ENCODE results near the gene TTC21A.
"Not testable (repeated sequence)": the region's sequence is repeated elsewhere in the genome, so short reads cannot be mapped to it uniquely, and the experiment has no call there.

Gene TTC21A

DNA sequence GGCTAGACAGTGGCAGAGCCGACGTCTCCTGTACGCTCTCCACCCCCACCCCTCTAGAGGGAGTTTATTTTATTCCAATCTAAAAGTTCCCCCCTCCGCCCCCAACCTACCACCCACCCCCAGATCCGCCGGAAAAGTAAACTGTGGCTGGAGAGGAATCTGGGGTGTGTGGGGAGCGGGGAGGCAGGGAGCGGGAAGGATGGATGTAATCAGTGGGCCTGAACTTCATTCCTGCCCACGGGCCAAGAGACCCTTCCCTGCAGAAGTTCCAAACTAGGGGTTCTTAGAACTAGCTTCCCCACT is 46.4 kb downstream of the TTC21A start:
- DNase-seq = no peak

DNA sequence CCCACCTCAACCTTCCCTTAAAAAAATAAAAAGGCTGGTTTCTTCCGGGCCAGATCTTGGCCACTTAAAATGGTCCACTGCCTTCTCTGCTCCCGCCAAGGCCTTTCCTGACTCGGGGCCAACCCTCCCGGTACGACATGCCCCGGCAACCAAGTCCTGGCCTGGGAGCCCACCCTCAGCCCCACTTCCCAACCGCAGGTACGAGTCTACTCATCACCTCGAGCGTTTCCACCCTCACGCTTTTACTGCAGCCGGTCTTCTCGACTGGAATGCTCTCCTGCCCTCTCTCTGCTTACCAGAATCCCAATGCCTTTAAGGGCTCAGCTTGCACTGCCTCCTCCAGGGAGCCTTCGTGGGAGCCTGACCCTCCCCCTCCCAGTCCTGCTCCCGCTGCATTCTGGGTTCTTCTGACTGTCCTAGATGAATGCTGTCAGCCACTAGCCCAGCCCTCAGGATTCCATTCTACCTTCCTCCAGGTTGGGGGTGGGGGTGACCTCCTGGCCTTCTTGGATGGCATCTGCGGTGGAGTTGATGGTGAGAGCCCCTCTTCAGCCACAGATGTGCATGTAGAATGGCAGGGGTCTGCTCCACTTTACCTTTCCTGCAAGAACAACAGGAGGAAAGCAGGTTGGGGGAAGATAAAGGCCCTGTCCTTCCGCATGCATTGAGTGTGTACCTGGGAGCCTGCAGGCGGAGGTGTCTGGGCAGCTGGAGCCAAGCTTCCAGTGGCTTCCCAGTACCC is 47.0 kb downstream of the TTC21A start:
- no peak for DNase-seq

DNA sequence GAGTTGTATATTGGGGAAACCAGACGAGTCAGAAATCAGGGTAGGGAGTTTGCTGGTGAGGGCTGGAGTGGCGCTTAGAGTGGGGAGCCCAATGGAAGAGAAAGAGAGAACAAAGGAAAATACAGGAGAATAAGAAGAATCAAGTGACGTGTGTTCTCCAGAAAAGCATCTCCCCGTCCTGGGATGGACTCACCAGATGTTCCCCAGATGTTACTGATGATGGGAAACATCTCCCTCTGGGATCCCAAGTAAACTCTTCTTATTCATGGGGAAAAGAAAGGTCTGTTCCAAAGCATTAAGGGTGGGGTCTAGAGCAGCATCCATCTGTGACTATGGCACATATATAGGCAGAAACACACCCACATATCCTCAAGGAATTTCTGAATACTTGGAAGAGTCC is 48.9 kb downstream of the TTC21A start:
- DNase-seq = no peak

DNA sequence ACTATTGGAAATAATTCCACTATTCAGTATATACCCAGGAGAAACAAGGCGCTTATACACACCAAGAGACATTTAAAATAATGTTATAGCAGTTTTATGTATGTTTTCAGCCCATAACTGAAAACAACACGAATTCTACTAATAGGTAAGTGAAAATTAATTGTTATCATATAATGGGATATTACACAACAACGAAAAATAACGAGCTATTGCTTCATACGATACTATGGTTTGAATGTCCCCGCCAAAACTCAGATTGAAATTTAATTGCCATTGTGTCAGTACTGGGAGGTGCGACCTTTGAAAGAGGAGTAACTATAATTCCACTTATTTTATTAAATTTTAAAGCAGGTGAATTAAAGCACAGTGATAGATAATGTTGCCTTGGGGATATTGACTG is 49.9 kb downstream of the TTC21A start:
- no peak for DNase-seq

DNA sequence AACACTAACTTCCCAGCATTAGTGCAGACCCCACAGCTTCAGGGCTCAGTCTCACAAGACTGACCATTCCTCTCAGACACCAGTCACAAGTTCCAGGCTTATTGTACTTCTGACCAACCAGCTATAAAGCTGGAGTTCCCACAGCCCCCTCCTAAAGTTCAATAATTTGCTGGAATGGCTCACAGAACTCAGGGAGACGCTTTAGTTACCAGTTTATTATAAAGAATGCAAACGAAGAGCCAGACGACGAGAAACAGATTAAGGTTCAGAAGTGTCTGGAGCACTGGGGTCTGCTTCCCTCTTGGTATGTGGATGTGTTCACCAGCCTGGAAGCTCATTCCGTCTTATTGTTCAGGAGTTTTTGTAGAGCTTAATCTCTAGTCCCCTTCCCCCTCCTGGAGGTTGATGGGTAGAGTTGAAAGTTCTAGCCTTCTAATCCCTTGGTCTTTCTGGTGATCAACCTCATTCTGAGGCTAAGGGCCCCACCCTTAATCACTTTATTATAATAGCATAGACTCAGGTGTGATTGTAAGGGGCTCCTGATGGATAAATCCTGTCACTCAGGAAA is 50.8 kb downstream of the TTC21A start:
- DNase-seq = no peak

GRCh38 chr3:39164414-39164813 is 56.9 kb downstream of the TTC21A start:
- DNase-seq = no peak

DNA sequence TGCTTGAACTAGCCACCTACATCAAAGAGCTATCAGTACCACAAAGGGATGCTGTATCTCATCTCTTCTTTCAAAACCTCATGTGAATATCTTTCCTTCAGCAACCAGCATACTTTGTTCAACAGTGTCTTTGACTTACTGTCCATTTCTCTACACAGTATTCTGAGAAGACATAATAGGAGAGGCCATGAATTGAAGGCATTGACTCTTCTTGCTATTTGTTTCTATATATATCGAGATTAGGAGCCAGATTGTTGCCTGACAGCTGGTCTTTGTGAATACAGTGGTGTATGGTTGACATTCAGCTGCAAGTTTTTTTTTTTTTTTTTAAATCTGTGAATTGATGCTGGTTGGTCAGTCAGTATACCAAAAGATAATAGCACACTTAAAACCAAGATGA is 58.0 kb downstream of the TTC21A start:
- DNase-seq = no peak

DNA sequence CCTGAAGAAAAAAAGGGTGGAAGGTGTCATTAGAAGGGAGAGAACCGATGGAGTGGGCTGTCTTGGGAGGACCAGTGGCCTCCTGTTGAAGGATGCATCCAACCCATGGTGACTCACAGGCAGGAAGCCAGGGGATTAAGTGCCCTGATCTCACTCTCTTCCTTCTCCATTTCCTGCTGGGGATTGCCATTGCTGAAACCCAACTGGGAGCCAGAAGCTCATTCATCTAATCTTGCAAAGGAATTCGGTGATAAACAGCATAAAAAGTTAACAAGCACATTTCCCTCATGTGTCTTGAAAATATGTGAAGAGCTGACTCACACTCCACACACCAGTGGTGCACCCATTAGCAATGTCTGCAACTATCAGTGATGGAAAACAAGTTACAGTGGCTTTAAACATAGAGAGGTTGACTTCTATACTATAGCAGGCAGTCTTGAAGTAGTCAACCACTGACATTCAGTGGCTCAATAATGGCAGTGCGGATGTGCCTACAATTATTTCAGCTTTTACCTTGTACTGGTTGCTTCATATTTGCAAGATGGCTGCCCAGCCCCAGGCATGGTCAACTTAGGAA is 58.7 kb downstream of the TTC21A start:
- no peak for DNase-seq

GRCh38 chr3:39166932-39167532 is 59.6 kb downstream of the TTC21A start:
- DNase-seq = no peak

DNA sequence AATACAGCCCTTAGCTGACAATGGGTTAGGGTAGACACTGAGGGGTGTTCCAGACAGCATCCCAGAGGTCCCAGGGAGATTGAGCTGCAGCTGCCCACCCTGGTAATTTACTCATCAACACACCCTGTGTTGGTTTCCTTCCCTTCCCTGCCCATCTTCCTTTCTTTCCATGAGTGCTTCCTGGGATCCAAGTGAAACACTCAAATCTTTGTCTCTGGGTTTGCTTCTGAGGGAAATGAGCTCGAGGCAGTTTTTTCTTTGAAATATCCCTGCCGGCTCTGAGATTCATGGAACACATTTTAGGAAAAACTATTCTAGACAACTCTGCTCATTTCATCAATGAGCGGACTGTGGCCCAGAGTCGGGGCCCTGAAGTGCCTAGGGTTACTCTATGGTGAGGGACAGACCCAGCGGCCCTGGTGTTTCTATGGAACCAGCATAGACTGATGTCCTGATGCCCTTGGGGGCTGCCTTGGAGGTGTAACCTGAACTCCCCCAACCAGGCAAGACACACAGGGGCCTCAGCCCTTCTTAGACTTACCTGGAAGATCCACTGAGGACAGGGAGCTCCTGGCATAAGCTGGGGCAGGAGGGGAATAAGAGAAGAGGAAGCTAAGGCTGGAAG is 60.8 kb downstream of the TTC21A start:
- DNase-seq = no peak

GRCh38 chr3:39169712-39170111 is 62.2 kb downstream of the TTC21A start:
- DNase-seq = no peak

- no peak for DNase-seq
These were observed 63.0 kb downstream of the TTC21A start for GRCh38 chr3:39170461-39170860.

DNA sequence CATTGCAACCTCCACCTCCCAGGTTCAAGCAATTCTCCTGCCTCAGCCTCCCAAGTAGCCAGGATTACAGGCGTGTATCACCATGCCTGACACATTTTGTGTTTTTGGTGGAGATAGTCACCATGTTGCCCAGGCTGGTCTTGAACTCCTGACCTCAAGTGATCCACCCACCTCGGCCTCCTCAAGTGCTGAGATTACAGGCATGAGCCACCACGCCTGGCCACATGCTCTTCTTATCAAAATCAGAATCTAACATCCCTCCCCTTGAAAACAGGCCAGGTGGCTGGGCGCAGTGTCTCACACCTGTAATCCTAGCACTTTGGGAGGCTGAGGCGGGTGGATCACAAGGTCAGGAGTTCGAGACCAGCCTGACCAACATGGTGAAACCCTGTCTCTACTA is 63.4 kb downstream of the TTC21A start:
- DNase-seq = not testable (repeated sequence)

DNA sequence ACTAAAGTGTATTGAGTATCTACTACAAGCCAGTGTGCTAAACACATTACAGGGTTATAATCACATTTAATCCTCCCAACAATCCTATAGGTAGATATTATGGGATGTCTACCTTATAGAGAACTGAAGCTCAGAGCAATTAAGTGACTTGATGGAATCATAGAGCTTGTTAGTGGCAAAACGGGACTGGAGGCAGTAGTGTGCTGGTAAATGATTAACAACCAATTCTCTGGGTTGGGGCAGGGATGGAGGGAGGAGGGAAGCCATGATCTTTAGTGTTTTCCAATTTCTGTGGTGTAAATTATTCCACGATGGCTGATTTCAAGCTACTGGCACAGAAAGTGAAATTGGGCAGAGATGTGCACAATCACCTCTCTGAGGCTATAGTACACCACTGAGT is 64.4 kb downstream of the TTC21A start:
- no peak for DNase-seq

DNA sequence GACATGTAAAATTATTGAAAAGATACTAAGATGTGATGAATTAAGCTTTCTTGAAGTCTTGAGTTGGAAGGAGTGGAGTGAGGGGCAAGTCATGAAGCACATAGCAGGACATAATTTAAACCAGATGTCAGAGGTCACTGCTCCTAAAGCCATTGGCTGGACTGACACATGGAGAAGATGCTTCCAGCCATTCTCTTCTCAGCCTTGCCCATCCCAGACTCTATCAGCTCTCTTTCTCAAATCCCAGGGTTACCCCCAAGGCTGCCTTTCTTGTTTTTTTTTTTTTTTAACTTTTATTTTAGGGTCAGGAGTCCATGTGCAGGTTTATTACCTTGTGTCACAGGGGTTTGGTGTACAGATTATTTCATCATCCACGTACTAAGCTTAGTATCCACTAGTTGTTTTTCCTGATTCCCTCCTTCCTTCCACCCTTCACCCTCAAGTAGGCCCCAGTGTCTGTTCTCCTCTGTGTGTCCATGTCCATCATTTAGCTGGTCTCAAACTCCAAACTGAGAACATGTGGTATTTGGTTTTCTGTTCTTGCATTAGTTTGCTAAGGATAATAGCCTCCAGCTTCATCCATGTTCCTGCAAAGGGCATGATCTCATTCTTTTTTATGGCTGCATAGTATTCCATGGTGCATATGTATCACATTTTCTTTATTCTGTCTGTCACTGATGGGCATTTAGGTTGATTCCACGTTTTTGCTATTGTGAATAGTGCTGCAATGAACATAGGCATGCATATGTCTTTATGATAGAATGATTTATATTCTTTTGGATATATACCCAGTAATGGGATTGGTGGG is 66.0 kb downstream of the TTC21A start:
- no peak for DNase-seq

GRCh38 chr3:39176025-39176714 is 68.7 kb downstream of the TTC21A start:
- no peak for DNase-seq

DNA sequence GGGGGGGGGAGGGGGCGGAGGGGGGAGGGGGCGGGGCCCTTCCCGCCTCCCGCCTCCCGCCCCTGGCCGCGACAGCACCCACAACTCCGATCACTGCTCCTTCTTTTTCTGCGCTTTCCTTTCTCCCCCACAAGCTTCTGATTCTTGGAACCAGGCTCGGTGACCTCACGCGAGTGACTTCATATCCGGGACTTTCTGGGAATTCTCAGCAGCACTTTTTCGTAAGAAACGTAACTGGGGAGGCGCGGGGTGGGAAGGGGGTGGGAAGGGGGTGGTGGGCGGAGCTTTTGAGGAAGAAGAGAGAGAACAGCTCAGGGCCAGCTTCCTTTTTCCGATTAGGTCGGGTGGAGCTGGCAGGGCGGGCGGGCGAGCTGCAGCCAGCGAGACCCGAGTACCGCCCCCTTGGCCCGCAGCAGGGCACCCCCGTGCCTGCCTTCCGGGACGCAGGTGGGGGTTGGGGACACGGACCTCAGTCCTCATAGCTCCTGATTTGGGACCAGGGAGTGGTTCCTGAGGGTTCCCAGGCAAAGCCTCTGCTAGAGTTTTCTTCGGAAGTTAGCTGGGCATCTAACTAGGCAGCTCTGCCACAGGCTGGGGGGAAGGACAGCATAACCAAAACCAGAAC is 70.3 kb downstream of the TTC21A start:
- no peak for DNase-seq

DNA sequence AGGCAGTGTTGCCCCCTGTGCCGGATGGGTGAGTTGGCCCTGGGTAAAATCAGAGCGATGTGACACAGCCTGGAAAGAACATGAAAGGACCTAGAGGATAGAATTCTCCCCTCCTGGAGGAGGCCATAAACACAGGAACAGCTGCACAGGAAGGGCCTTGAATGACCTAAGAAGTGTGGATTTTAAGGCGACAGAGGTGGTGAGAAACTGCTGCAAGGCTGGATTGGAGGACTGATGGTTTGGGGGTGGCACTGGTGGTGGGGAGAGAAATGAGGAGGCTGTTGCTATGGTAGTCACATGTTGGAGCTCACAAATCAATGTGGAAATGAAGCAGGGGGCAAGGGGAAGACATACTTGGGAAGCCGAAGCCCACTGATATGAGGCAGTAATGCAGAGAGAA is 71.1 kb downstream of the TTC21A start:
- DNase-seq = no peak

DNA sequence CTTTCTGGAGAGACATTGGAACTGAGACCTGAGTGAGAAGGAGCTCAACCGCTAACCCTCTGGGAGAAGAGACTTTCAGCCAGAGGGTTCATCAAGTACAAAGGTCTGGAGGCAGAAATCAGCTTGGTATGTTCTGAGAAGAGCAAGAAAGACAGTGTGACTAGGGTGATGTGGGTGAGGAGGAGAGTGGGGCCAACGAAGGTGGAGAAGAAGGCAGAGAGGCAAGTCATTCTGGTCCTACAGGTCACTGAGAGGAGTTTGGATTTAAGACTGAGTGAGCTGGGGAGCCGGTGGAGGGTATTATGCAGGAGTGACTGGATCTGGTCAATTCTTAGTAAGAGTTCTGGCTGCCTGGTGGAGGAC is 72.7 kb downstream of the TTC21A start:
- DNase-seq = no peak

GRCh38 chr3:39180546-39181346 is 73.3 kb downstream of the TTC21A start:
- no peak for DNase-seq

All from cortex of kidney (tissue), 1 donor.